Thyroid gland (tissue), 4 donors: ENCODE data around the gene BOC.

Experiments used
- POLR2A ChIP-seq, 2 donors: fragments of 450-650 bp; IDR thresholded peaks; one replicate each; pipeline ENCODE4 v1.6.1; 2017; ENCODE audit warnings: antibody characterized with exemption in 2 of 2, mild to moderate bottlenecking in 2 of 2, moderate library complexity in 1 of 2
- TF ChIP-seq, protein P1 (sequence below), 6 experiments: fragments of 200-600 bp in 3 of 6; fragments of 450-650 bp in 3 of 6; sonication (generic) in 3 of 6; IDR thresholded peaks; one replicate each; pipeline ENCODE4 v1.5.1; 2016 to 2019; ENCODE audit warnings: antibody characterized with exemption in 6 of 6, mild to moderate bottlenecking in 2 of 6, inconsistent platforms in 1 of 6, moderate library complexity in 1 of 6

DNA sequence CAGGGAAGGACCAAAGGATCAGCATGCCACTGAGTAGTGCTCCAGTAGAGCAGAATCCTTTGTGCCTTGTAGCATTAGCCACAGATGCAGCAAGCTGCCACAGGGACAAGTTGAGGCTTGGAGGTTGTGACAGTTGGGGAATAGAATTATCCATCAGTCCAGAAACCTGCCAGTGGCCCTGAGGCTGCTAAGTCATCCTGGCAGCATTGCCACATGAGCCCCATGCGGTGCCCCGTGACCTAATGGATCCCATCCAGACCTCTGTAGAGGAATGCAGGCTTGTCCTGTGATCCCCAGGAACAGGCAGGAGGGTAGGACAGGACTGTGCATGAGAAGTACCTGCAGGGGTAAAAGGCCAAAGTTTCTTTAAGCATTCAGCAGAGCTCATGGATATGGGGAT lies 51.7 kb downstream of the BOC start:
- TF ChIP-seq, protein P1, sequence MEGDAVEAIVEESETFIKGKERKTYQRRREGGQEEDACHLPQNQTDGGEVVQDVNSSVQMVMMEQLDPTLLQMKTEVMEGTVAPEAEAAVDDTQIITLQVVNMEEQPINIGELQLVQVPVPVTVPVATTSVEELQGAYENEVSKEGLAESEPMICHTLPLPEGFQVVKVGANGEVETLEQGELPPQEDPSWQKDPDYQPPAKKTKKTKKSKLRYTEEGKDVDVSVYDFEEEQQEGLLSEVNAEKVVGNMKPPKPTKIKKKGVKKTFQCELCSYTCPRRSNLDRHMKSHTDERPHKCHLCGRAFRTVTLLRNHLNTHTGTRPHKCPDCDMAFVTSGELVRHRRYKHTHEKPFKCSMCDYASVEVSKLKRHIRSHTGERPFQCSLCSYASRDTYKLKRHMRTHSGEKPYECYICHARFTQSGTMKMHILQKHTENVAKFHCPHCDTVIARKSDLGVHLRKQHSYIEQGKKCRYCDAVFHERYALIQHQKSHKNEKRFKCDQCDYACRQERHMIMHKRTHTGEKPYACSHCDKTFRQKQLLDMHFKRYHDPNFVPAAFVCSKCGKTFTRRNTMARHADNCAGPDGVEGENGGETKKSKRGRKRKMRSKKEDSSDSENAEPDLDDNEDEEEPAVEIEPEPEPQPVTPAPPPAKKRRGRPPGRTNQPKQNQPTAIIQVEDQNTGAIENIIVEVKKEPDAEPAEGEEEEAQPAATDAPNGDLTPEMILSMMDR (IDR thresholded peaks at IDR 0.05) = no peak
- no peak for TF ChIP-seq POLR2A (IDR thresholded peaks at IDR 0.05)
